HepG2 (cell line): Measurements from ENCODE around the gene AHSP. TPM values are rescaled to one million over a fixed set of nuclear protein-coding genes. Genes with fewer than 3 reads are reported as not detected.

Experiments used
- ATAC-seq: fragments of 200-7000 bp; cut with Tn5 transposase; 3 replicates; pipeline ENCODE4 v1.9.1; 2020; ENCODE audit warnings: mild to moderate bottlenecking, moderate library complexity
- BruUV-seq: library from RNA; stranded (reverse); fragments of 400-500 nt; replicated peaks from 2 replicates; lab custom pipeline; 2021; lab: Mats Ljungman, UMichigan
- CTCF ChIA-PET: fragments of 300-600 bp; formaldehyde crosslinking; extraction: SDS; loops from one replicate; lab custom pipeline; 2021; ENCODE audit warnings: low total read pairs, inconsistent platforms, low intra/inter-chr PET ratio; lab: Yijun Ruan, JAX
- POLR2A ChIA-PET: fragments of 350-600 bp; sonication (Branson Sonifier 250); formaldehyde crosslinking; loops from one replicate; lab custom pipeline; 2020; ENCODE audit warnings: antibody characterized with exemption, inconsistent platforms; lab: Yijun Ruan, JAX
- DNase-seq: peaks from one replicate; pipeline ENCODE4 v3.0.0-alpha.2; 2015; ENCODE audit warnings: low spot score
- FAIRE-seq: peaks from 3 replicates; lab custom pipeline; 2011; peaks lifted over from hg19 to GRCh38; lab: Jason Lieb, UNC
- H2AFZ ChIP-seq: one replicate; pipeline ENCODE4 v1.6.1; 2011; ENCODE audit warnings: low read length, inconsistent platforms
- H3K27ac ChIP-seq: fragments of 300-600 bp; 3 replicates; pipeline ENCODE4 v1.8.0; 2011; ENCODE audit warnings: mixed run types, mild to moderate bottlenecking, mixed read lengths, low read length, inconsistent platforms; ENCODE audit not compliant: insufficient read depth; ENCODE audit errors: extremely low read length
- H3K27me3 ChIP-seq, 2 experiments: fragments of 200-600 bp in 1 of 2; 2 replicates in 1 of 2; 3 replicates in 1 of 2; pipeline versions ENCODE4 v1.6.0 to v1.8.0; 2011; ENCODE audit warnings: low read length in 2 of 2, mild to moderate bottlenecking in 2 of 2, moderate library complexity in 2 of 2, inconsistent platforms in 1 of 2; ENCODE audit not compliant: insufficient read depth in 2 of 2, control insufficient read depth in 1 of 2
- H3K36me3 ChIP-seq, 2 experiments: fragments of 200-600 bp in 1 of 2; replicated peaks in 1 of 2; 2 replicates in 1 of 2; 3 replicates in 1 of 2; pipeline versions ENCODE4 v1.5.1 to v1.8.0; 2011; ENCODE audit warnings: low read length in 2 of 2, inconsistent platforms in 1 of 2; ENCODE audit not compliant: insufficient read depth in 2 of 2, control insufficient read depth in 1 of 2
- H3K4me1 ChIP-seq: 2 replicates; pipeline ENCODE4 v1.5.1; 2012; ENCODE audit warnings: low read length, inconsistent platforms; ENCODE audit not compliant: insufficient read depth
- H3K4me2 ChIP-seq: 2 replicates; pipeline ENCODE4 v1.6.0; 2011; ENCODE audit warnings: low read depth, low read length, inconsistent platforms
- H3K4me3 ChIP-seq, 3 experiments: fragments of 200-600 bp in 1 of 3; sonication (generic), shearing (Covaris generic) in 1 of 3; replicated peaks in 1 of 3; 2 replicates each; pipeline ENCODE4 v1.5.1; 2011 to 2016; ENCODE audit warnings: low read length in 3 of 3, inconsistent platforms in 2 of 3, low read depth in 2 of 3, mild to moderate bottlenecking in 2 of 3, control low read depth in 1 of 3, mixed read lengths in 1 of 3; ENCODE audit not compliant: insufficient read depth in 1 of 3
- H3K79me2 ChIP-seq: one replicate; pipeline ENCODE4 v1.6.1; 2011; ENCODE audit warnings: low read length, inconsistent platforms; ENCODE audit not compliant: insufficient read depth
- H3K9ac ChIP-seq: 2 replicates; pipeline ENCODE4 v1.6.0; 2011; ENCODE audit warnings: mild to moderate bottlenecking, low read depth, low read length, inconsistent platforms; ENCODE audit not compliant: insufficient read depth
- H3K9me3 ChIP-seq: 2 replicates; pipeline ENCODE4 v1.5.1; 2012; ENCODE audit warnings: mild to moderate bottlenecking, low read length
- H4K20me1 ChIP-seq: 2 replicates; pipeline ENCODE4 v1.6.0; 2011; ENCODE audit warnings: inconsistent platforms, mild to moderate bottlenecking, low read length, moderate library complexity; ENCODE audit not compliant: insufficient read depth
- REL ChIP-seq: sonication (generic); formaldehyde crosslinking; conservative IDR thresholded peaks from 2 replicates; pipeline ENCODE4 v1.8.0; 2022; ENCODE audit warnings: mild to moderate bottlenecking, missing genetic modification reagents, moderate library complexity
- RORA ChIP-seq: sonication (generic); formaldehyde crosslinking; IDR thresholded peaks from 2 replicates; pipeline ENCODE4 v1.5.0; 2020; ENCODE audit warnings: mild to moderate bottlenecking, missing genetic modification reagents, moderate library complexity
- SP5 ChIP-seq: IDR thresholded peaks from 2 replicates; pipeline ENCODE4 v1.6.1; 2016; ENCODE audit warnings: low read depth, borderline replicate concordance
- TP53 ChIP-seq: sonication (generic); formaldehyde crosslinking; conservative IDR thresholded peaks from 2 replicates; pipeline ENCODE4 v1.4.0; 2020; ENCODE audit warnings: missing genetic modification reagents
- ZNF138 ChIP-seq: sonication (generic); formaldehyde crosslinking; IDR thresholded peaks from 2 replicates; pipeline ENCODE4 v1.5.0; 2020; ENCODE audit warnings: mild to moderate bottlenecking, low read depth, missing genetic modification reagents
- ZNF660 ChIP-seq: sonication (generic); formaldehyde crosslinking; IDR thresholded peaks from 2 replicates; pipeline ENCODE4 v1.5.1; 2020; ENCODE audit warnings: mild to moderate bottlenecking, low read depth, missing genetic modification reagents, borderline replicate concordance
- ZNF713 ChIP-seq: sonication (generic); formaldehyde crosslinking; IDR thresholded peaks from 2 replicates; pipeline ENCODE4 v1.4.0; 2020; ENCODE audit warnings: mild to moderate bottlenecking, missing genetic modification reagents
- ZNF816 ChIP-seq: sonication (generic); formaldehyde crosslinking; IDR thresholded peaks from 2 replicates; pipeline ENCODE4 v1.8.0; 2022; ENCODE audit warnings: missing genetic modification reagents, mild to moderate bottlenecking, borderline replicate concordance
- WGBS: methylation state at CpG from one replicate; pipeline ENCODE4 v1.1.6; 2017; ENCODE audit warnings: low lambda C conversion rate; 5-methylcytosine and 5-hydroxymethylcytosine counted together
- in situ Hi-C: cut with HindIII; loops from 2 replicates; pipeline ENCODE4 v1.10.0; 2017; ENCODE audit warnings: low pct_unique_long_range_greater_than_20kb; ENCODE audit not compliant: extremely low pct_ligation_motif_present
- intact Hi-C: fragments of 100-400 bp; cut with micrococcal nuclease; formaldehyde crosslinking; loops from one replicate; pipeline ENCODE4 v1.10.0; 2022; ENCODE audit not compliant: unreplicated experiment
- polyA plus RNA-seq, 8 experiments: library from polyadenylated mRNA; depleted of rRNA in 3 of 8; stranded (reverse) in 7 of 8; unstranded in 1 of 8; fragments of >200 nt; fragmentation: Illumina TruSeq in 4 of 8; extraction: Trizol in 4 of 8; gene quantifications; 2 replicates each; pipeline versions ENCODE4 v1.2.1 to v1.2.3, GENCODE V29; 2011 to 2016; ENCODE audit warnings: low read depth in 4 of 8, missing spikeins in 1 of 8, mixed read lengths in 1 of 8; ENCODE audit not compliant: insufficient read depth in 1 of 8
- total RNA-seq, 5 experiments: library from RNA; depleted of rRNA; stranded (reverse); fragments of >200 nt; fragmentation: Illumina TruSeq; extraction: Trizol; gene quantifications; 2 replicates each; pipeline ENCODE4 v1.2.3, GENCODE V29; 2016; ENCODE audit warnings: low read depth in 1 of 5
- TF ChIP-seq, protein P1 (sequence below): sonication (generic); formaldehyde crosslinking; IDR thresholded peaks from 2 replicates; pipeline ENCODE4 v1.5.0; 2020; ENCODE audit warnings: missing genetic modification reagents

Gene AHSP
- total and polyA plus RNA-seq, 2 of the 13 experiments (the other 11 are each of a cell fraction or from before 2014, with no cell fraction given): not detected

- 34% methylated on average over 5 of the region's 6 CpGs for whole genome bisulfite sequencing
- H3K4me2 ChIP-seq: no peak overlapping the region
- CTCF ChIA-PET: no interaction called here
- TF ChIP-seq RORA (CRISPR knock-in tag): no peak
- TF ChIP-seq ZNF816 (CRISPR knock-in tag): no peak
- TF ChIP-seq ZNF713 (CRISPR knock-in tag): no peak
- TF ChIP-seq ZNF660 (CRISPR knock-in tag): no peak
- TF ChIP-seq REL: no peak
- TF ChIP-seq ZNF138 (CRISPR knock-in tag): no peak
- TF ChIP-seq, protein P1, sequence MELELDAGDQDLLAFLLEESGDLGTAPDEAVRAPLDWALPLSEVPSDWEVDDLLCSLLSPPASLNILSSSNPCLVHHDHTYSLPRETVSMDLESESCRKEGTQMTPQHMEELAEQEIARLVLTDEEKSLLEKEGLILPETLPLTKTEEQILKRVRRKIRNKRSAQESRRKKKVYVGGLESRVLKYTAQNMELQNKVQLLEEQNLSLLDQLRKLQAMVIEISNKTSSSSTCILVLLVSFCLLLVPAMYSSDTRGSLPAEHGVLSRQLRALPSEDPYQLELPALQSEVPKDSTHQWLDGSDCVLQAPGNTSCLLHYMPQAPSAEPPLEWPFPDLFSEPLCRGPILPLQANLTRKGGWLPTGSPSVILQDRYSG (CRISPR knock-in tag): no peak
- TF ChIP-seq TP53: no peak
- TF ChIP-seq SP5: no peak
- TF ChIP-seq, all 625 proteins: peak for 0
- H4K20me1 ChIP-seq: no peaks in the 10 kb centered on the region
- FAIRE-seq (no peak), DNase-seq (no peak), ATAC-seq (no peak)
- H3K36me3 ChIP-seq: no peaks in the 10 kb centered on the region
- H3K9me3 ChIP-seq: no peaks in the 10 kb centered on the region
- no peaks in the 10 kb centered on the region for H3K79me2 ChIP-seq
- H3K27me3 ChIP-seq: peaks cover 0 to 6% of the 10 kb centered on the region in 2 experiments; a peak in 2 of 5 replicates
- BruUV-seq: no TSS peak
- POLR2A ChIA-PET: interaction anchor here (1.3 kb wide), 1 partner anchor 378 kb away, joined by 3 read pairs; the partner anchor contains the start of gene PRSS8
- no peak overlapping the region for H3K9ac ChIP-seq
- H2AFZ ChIP-seq: no peak overlapping the region
- peaks cover 46% of the 10 kb centered on the region for H3K4me1 ChIP-seq
- H3K27ac ChIP-seq: no peak overlapping the region
- intact Hi-C loops (no loop called here), in situ Hi-C loops (no loop called here)
- H3K4me3 ChIP-seq: no peak overlapping the region
Measured at GRCh38 chr16:31513126-31513525, 14.6 kb upstream of the AHSP start.
